Mucosa of descending colon (tissue), 3 donors: ENCODE results near the gene IFRD2. TPM values are rescaled to one million over a fixed set of nuclear protein-coding genes. Genes with fewer than 3 reads are reported as not detected.

Source experiments
- ATAC-seq: fragments of 200-7000 bp; cut with Tn5 transposase; one replicate; pipeline ENCODE4 v1.9.1; 2020; ENCODE audit warnings: mild to moderate bottlenecking, moderate library complexity
- DNase-seq, 3 donors: peaks; one replicate each; pipeline ENCODE4 v3.0.0-alpha.2; 2020
- H3K36me3 ChIP-seq: fragments of 200-600 bp; one replicate; pipeline ENCODE4 v1.8.0; 2021; ENCODE audit warnings: low read depth, mild to moderate bottlenecking
- H3K4me1 ChIP-seq: fragments of 200-600 bp; one replicate; pipeline ENCODE4 v1.8.0; 2021; ENCODE audit warnings: low read depth, mild to moderate bottlenecking
- H3K4me3 ChIP-seq: fragments of 200-600 bp; one replicate; pipeline ENCODE4 v1.8.0; 2021; ENCODE audit warnings: mild to moderate bottlenecking
- H3K9me3 ChIP-seq: fragments of 200-600 bp; one replicate; pipeline ENCODE4 v1.8.0; 2021; ENCODE audit warnings: mild to moderate bottlenecking
- CTCF ChIP-seq: fragments of 200-600 bp; IDR thresholded peaks from one replicate; pipeline ENCODE4 v1.8.0; 2022; ENCODE audit warnings: antibody characterized with exemption, mild to moderate bottlenecking
- intact Hi-C, 2 donors: fragments of 100-400 bp; cut with DNase I in 1 of 2; cut with micrococcal nuclease in 1 of 2; formaldehyde crosslinking; loops; one replicate each; pipeline versions ENCODE4 v1.11.0 to v1.11.1; 2022; cut with DNase I, micrococcal nuclease
- total RNA-seq, 3 donors: library from RNA; stranded (reverse); fragmentation: NEBNext Ultra II Directional in 2 of 3; extraction: Animal tissue kit (Norgen Biotek cat#: 25700) in 2 of 3; gene quantifications; one replicate each; pipeline versions ENCODE4 v1.2.1 to v1.2.4, GENCODE V29; 2021 to 2023
- donor health status: DM: no; HTN: no; CAD: no; lungs with moderate emphysema.
- donor health status: DM: no; HTN: no; CAD: no.
- donor health status: DM: no; HTN: yes; CAD: no.

Gene IFRD2
- total RNA-seq, 3 donors from 2014 or later = 54.8 to 59.8 (median 57.0) TPM

GRCh38 chr3:50323092-50323600 is 30.9 kb upstream of the IFRD2 start:
- DNase-seq (no peak), ATAC-seq (no peak)
- Histone ChIP-seq H3K4me1 (peaks cover 45% of the 10 kb centered on the region), H3K4me3 (no peak overlapping the region), H3K9me3 (no peaks in the 10 kb centered on the region), H3K36me3 (no peaks in the 10 kb centered on the region)
- no peak for TF ChIP-seq CTCF
- intact Hi-C loops = no loop called here

- H3K36me3 ChIP-seq = no peaks in the 10 kb centered on the region
- peaks cover 49% of the 10 kb centered on the region for H3K4me1 ChIP-seq
- intact Hi-C loops = no loop called here
- peak within 1 kb of the TSS; percentile 74 for H3K4me3 ChIP-seq
- DNase-seq (peak; percentile 43 to 78 (median 61)), ATAC-seq (no peak)
- TF ChIP-seq CTCF = no peak
- no peaks in the 10 kb centered on the region for H3K9me3 ChIP-seq
These were observed 30.3 kb upstream of the IFRD2 start, which contains the start of gene HYAL2 for GRCh38 chr3:50322386-50323091. Gene HYAL2, minus strand, starts transcription at chr3:50322745. Its CDS starts 2,256 bp downstream, at chr3:50320489.

GRCh38 chr3:50322115-50322385 is 29.8 kb upstream of the IFRD2 start:
- Histone ChIP-seq H3K36me3 (no peaks in the 10 kb centered on the region), H3K4me3 (no peak overlapping the region), H3K4me1 (peaks cover 49% of the 10 kb centered on the region), H3K9me3 (no peaks in the 10 kb centered on the region)
- TF ChIP-seq CTCF = no peak
- intact Hi-C loops = no loop called here
- peak in 1 of 3 donors; percentile 54 for DNase-seq
- no peak for ATAC-seq

- ATAC-seq = peak; percentile 81
- intact Hi-C loops = no loop called here
- peaks cover 49% of the 10 kb centered on the region for H3K4me1 ChIP-seq
These were observed 29.3 kb upstream of the IFRD2 start for GRCh38 chr3:50321336-50322114.

GRCh38 chr3:50320853-50321335 is 28.7 kb upstream of the IFRD2 start:
- TF ChIP-seq CTCF = no peak
- Histone ChIP-seq H3K36me3 (no peaks in the 10 kb centered on the region), H3K9me3 (no peaks in the 10 kb centered on the region), H3K4me3 (peak overlapping the region; percentile 74), H3K4me1 (peaks cover 55% of the 10 kb centered on the region)
- DNase-seq (peak; percentile 83 to 89 (median 84)), ATAC-seq (peak; percentile 66)
- intact Hi-C loops = no loop called here

More at GRCh38 chr3:50321336-50322114, 29.3 kb upstream of the IFRD2 start:
- no peaks in the 10 kb centered on the region for H3K36me3 ChIP-seq
- peak; percentile 89 to 93 (median 93) for DNase-seq
- peak overlapping the region; percentile 74 for H3K4me3 ChIP-seq
- peak; percentile 23 for TF ChIP-seq CTCF
- H3K9me3 ChIP-seq = no peaks in the 10 kb centered on the region
